ENCODE results near the gene PALM.

DNA sequence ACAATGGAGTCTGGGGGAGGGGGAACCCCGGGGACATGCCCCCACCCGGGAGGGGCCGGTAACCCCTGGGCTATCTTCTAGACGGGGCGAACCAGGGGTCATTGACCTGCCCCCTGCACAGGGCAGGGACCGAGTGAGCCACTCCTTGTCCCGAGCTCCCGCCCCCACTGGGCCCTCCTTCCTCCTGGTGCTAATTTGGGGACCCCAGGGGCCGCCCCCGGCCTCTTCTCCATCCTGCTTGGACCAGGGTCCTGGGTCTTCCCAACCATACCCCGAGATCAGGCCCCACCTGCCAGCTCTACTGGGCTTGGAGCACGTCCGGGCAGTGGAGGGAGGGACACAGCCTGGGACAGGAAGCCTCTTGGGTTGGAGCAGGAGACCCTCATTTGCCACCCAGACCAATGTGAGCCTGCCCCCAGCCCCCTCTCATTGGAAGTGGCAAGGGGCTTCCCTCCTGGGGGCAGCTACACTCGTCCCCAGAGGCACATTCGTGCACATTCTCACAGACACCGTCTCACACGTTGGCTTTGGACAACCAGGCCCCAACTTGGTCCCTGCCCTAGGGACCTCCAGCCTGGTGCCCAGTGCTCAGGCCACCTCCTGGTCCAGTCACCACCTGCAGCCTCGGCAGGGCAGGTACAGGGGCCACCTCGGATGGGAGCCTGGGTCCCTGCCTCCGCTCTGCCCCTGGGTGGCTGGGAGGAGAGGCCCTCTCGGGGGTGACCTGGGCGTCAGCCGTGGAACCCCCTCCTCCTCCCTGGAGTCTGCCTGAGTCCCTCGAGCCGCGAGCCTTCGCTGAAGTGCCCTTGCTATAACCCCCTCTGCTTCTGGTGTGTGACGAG lies 38.9 kb downstream of the PALM start:
- TF ChIP-seq, protein P1, sequence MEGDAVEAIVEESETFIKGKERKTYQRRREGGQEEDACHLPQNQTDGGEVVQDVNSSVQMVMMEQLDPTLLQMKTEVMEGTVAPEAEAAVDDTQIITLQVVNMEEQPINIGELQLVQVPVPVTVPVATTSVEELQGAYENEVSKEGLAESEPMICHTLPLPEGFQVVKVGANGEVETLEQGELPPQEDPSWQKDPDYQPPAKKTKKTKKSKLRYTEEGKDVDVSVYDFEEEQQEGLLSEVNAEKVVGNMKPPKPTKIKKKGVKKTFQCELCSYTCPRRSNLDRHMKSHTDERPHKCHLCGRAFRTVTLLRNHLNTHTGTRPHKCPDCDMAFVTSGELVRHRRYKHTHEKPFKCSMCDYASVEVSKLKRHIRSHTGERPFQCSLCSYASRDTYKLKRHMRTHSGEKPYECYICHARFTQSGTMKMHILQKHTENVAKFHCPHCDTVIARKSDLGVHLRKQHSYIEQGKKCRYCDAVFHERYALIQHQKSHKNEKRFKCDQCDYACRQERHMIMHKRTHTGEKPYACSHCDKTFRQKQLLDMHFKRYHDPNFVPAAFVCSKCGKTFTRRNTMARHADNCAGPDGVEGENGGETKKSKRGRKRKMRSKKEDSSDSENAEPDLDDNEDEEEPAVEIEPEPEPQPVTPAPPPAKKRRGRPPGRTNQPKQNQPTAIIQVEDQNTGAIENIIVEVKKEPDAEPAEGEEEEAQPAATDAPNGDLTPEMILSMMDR (IDR thresholded peaks at IDR 0.05), result no peak
- no peak for TF ChIP-seq POLR2AphosphoS5 (IDR thresholded peaks at IDR 0.05)
